Neural progenitor cell (in vitro differentiated cells): Measurements from ENCODE around the gene HAS3. TPM values are rescaled to one million over a fixed set of nuclear protein-coding genes. Genes with fewer than 3 reads are reported as not detected.

Experiments used
- DNase-seq: peaks from one replicate; pipeline ENCODE4 v3.0.0-alpha.2; 2016; ENCODE audit warnings: low spot score
- H2AFZ ChIP-seq: fragments of 200-600 bp; sonication (generic); replicated peaks from 2 replicates; pipeline ENCODE4 v1.6.1; 2016; ENCODE audit warnings: antibody characterized with exemption
- H3F3A ChIP-seq: fragments of 200-600 bp; sonication (generic); 2 replicates; pipeline ENCODE4 v1.6.1; 2016; ENCODE audit warnings: antibody characterized with exemption, low read depth
- H3K27ac ChIP-seq: fragments of 200-600 bp; sonication (generic); 2 replicates; pipeline ENCODE4 v1.5.1; 2016; ENCODE audit warnings: mild to moderate bottlenecking
- H3K27me3 ChIP-seq: fragments of 200-600 bp; sonication (generic); 2 replicates; pipeline ENCODE4 v1.6.1; 2016; ENCODE audit warnings: mild to moderate bottlenecking, moderate library complexity
- H3K36me3 ChIP-seq: fragments of 200-600 bp; sonication (generic); 2 replicates; pipeline ENCODE4 v1.5.1; 2016
- H3K4me1 ChIP-seq: fragments of 200-600 bp; sonication (generic); 2 replicates; pipeline ENCODE4 v1.6.1; 2016; ENCODE audit warnings: mixed run types
- H3K4me2 ChIP-seq: fragments of 200-600 bp; sonication (generic); 2 replicates; pipeline ENCODE4 v1.6.1; 2016
- H3K4me3 ChIP-seq: fragments of 200-600 bp; sonication (generic); 2 replicates; pipeline ENCODE4 v1.5.1; 2016
- H3K79me2 ChIP-seq: fragments of 200-600 bp; sonication (generic); 2 replicates; pipeline ENCODE4 v1.6.1; 2016; ENCODE audit warnings: low read depth
- H3K9ac ChIP-seq: fragments of 200-600 bp; sonication (generic); 2 replicates; pipeline ENCODE4 v1.6.1; 2016
- H3K9me3 ChIP-seq: fragments of 200-600 bp; sonication (generic); 2 replicates; pipeline ENCODE4 v1.5.1; 2016; ENCODE audit warnings: low read depth
- H4K20me1 ChIP-seq: fragments of 200-600 bp; sonication (generic); 2 replicates; pipeline ENCODE4 v1.6.1; 2016; ENCODE audit warnings: low read depth
- H3K27ac Mint-ChIP-seq: 3 replicates; pipeline ENCODE4 v1.8.0; 2021; ENCODE audit warnings: mixed read lengths
- H3K27me3 Mint-ChIP-seq: 2 replicates; pipeline ENCODE4 v1.8.0; 2022; ENCODE audit warnings: low read depth, mild to moderate bottlenecking, inconsistent platforms, moderate library complexity, mixed read lengths; ENCODE audit not compliant: insufficient read depth
- H3K36me3 Mint-ChIP-seq: 3 replicates; pipeline ENCODE4 v1.8.0; 2021; ENCODE audit warnings: mixed read lengths
- H3K4me1 Mint-ChIP-seq: 3 replicates; pipeline ENCODE4 v1.8.0; 2021; ENCODE audit warnings: mixed read lengths
- H3K4me3 Mint-ChIP-seq: 3 replicates; pipeline ENCODE4 v1.8.0; 2021; ENCODE audit warnings: mild to moderate bottlenecking, moderate library complexity, mixed read lengths
- H3K9me3 Mint-ChIP-seq: 3 replicates; pipeline ENCODE4 v1.8.0; 2020; ENCODE audit warnings: mixed read lengths
- EZH2 ChIP-seq: fragments of 200-600 bp; sonication (generic); IDR thresholded peaks from 2 replicates; pipeline ENCODE4 v1.6.1; 2017; ENCODE audit warnings: antibody characterized with exemption, mild to moderate bottlenecking, moderate library complexity
- EZH2phosphoT487 ChIP-seq: fragments of 200-600 bp; sonication (generic); IDR thresholded peaks from 2 replicates; pipeline ENCODE4 v1.6.1; 2017; ENCODE audit warnings: antibody characterized with exemption
- total RNA-seq: library from RNA; depleted of rRNA; stranded (reverse); fragments of >200 nt; gene quantifications from 2 replicates; pipeline ENCODE4 v1.2.3, GENCODE V29; 2015; ENCODE audit warnings: low replicate concordance
- TF ChIP-seq, protein P1 (sequence below): fragments of 200-600 bp; sonication (generic); IDR thresholded peaks from 2 replicates; pipeline ENCODE4 v1.5.1; 2017; ENCODE audit warnings: antibody characterized with exemption, mild to moderate bottlenecking

HAS3 gene
- total RNA-seq, 1 donor from 2014 or later, result 2.5 TPM

DNA sequence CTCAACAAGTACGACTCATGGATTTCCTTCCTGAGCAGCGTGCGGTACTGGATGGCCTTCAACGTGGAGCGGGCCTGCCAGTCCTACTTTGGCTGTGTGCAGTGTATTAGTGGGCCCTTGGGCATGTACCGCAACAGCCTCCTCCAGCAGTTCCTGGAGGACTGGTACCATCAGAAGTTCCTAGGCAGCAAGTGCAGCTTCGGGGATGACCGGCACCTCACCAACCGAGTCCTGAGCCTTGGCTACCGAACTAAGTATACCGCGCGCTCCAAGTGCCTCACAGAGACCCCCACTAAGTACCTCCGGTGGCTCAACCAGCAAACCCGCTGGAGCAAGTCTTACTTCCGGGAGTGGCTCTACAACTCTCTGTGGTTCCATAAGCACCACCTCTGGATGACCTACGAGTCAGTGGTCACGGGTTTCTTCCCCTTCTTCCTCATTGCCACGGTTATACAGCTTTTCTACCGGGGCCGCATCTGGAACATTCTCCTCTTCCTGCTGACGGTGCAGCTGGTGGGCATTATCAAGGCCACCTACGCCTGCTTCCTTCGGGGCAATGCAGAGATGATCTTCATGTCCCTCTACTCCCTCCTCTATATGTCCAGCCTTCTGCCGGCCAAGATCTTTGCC is 9.0 kb downstream of the HAS3 start:
- peaks cover 4% of the 10 kb centered on the region for H3F3A ChIP-seq
- TF ChIP-seq EZH2 (no peak), EZH2phosphoT487 (no peak)
- TF ChIP-seq, protein P1, sequence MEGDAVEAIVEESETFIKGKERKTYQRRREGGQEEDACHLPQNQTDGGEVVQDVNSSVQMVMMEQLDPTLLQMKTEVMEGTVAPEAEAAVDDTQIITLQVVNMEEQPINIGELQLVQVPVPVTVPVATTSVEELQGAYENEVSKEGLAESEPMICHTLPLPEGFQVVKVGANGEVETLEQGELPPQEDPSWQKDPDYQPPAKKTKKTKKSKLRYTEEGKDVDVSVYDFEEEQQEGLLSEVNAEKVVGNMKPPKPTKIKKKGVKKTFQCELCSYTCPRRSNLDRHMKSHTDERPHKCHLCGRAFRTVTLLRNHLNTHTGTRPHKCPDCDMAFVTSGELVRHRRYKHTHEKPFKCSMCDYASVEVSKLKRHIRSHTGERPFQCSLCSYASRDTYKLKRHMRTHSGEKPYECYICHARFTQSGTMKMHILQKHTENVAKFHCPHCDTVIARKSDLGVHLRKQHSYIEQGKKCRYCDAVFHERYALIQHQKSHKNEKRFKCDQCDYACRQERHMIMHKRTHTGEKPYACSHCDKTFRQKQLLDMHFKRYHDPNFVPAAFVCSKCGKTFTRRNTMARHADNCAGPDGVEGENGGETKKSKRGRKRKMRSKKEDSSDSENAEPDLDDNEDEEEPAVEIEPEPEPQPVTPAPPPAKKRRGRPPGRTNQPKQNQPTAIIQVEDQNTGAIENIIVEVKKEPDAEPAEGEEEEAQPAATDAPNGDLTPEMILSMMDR, result no peak
- Mint-ChIP-seq H3K4me3 (no peak overlapping the region), H3K36me3 (peaks cover 29% of the 10 kb centered on the region), H3K27me3 (peaks cover 3% of the 10 kb centered on the region), H3K4me1 (peaks cover 6% of the 10 kb centered on the region), H3K9me3 (no peaks in the 10 kb centered on the region), H3K27ac (peak overlapping the region; percentile 38)
- no peak overlapping the region for H2AFZ ChIP-seq
- H3K4me2 ChIP-seq, result no peak overlapping the region
- no peak overlapping the region for H3K27ac ChIP-seq
- no peaks in the 10 kb centered on the region for H3K36me3 ChIP-seq
- no peaks in the 10 kb centered on the region for H3K27me3 ChIP-seq
- H3K9ac ChIP-seq, result no peak overlapping the region
- peaks cover 48% of the 10 kb centered on the region for H4K20me1 ChIP-seq
- H3K9me3 ChIP-seq, result no peaks in the 10 kb centered on the region
- no peak for DNase-seq
- no peaks in the 10 kb centered on the region for H3K4me1 ChIP-seq
- peaks cover 4% of the 10 kb centered on the region for H3K79me2 ChIP-seq
- no peak overlapping the region for H3K4me3 ChIP-seq

DNA sequence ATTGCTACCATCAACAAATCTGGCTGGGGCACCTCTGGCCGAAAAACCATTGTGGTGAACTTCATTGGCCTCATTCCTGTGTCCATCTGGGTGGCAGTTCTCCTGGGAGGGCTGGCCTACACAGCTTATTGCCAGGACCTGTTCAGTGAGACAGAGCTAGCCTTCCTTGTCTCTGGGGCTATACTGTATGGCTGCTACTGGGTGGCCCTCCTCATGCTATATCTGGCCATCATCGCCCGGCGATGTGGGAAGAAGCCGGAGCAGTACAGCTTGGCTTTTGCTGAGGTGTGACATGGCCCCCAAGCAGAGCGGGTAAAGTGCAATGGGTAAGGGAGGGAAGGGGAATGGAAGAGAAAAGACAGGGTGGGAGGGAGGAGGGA is 9.5 kb downstream of the HAS3 start:
- Histone ChIP-seq H3K4me1 (no peaks in the 10 kb centered on the region), H3K27ac (no peak overlapping the region), H3K4me3 (no peak overlapping the region), H4K20me1 (peaks cover 48% of the 10 kb centered on the region), H3K9ac (no peak overlapping the region), H2AFZ (no peak overlapping the region), H3K27me3 (no peaks in the 10 kb centered on the region), H3F3A (peaks cover 4% of the 10 kb centered on the region), H3K79me2 (peaks cover 4% of the 10 kb centered on the region), H3K36me3 (no peaks in the 10 kb centered on the region), H3K9me3 (no peaks in the 10 kb centered on the region), H3K4me2 (no peak overlapping the region)
- Mint-ChIP-seq H3K4me3 (no peak overlapping the region), H3K4me1 (peaks cover 3% of the 10 kb centered on the region), H3K36me3 (peaks cover 30% of the 10 kb centered on the region), H3K27me3 (peaks cover 3% of the 10 kb centered on the region), H3K27ac (no peak overlapping the region), H3K9me3 (no peaks in the 10 kb centered on the region)
- DNase-seq, result no peak
- TF ChIP-seq, protein P1, result no peak
- TF ChIP-seq EZH2phosphoT487, result no peak
- TF ChIP-seq EZH2, result no peak

DNA sequence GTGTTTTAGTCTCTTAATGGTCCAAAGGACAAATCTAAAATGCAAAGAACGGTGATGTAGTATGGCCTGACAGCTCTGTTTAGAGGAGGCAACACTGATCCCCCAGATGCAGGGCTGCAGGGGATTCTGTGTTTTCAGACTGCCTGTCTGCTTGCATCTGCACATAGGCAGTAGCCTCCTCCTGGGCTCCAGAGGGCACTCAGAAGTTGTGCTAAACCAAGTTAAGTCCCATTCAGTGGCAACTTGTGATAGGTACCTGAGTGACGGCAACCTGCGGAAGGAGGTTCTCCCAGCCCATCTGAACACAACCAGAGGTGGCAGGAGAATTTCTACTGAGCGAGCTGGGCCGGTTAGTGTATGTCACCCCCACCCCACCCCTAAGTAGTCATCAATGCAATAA is 9.9 kb downstream of the HAS3 start:
- Histone ChIP-seq H3K4me2 (no peak overlapping the region), H3K4me3 (no peak overlapping the region), H3K9ac (no peak overlapping the region), H3K4me1 (no peaks in the 10 kb centered on the region), H2AFZ (no peak overlapping the region), H4K20me1 (peaks cover 48% of the 10 kb centered on the region), H3K36me3 (no peaks in the 10 kb centered on the region), H3K27ac (no peak overlapping the region), H3K27me3 (no peaks in the 10 kb centered on the region), H3K9me3 (no peaks in the 10 kb centered on the region), H3K79me2 (peaks cover 4% of the 10 kb centered on the region), H3F3A (peaks cover 4% of the 10 kb centered on the region)
- H3K4me3 Mint-ChIP-seq, result no peak overlapping the region
- no peak overlapping the region for H3K27ac Mint-ChIP-seq
- no peaks in the 10 kb centered on the region for H3K9me3 Mint-ChIP-seq
- H3K36me3 Mint-ChIP-seq, result peaks cover 33% of the 10 kb centered on the region
- DNase-seq, result no peak
- no peak for TF ChIP-seq EZH2phosphoT487
- no peak for TF ChIP-seq EZH2
- TF ChIP-seq, protein P1, result no peak
- H3K27me3 Mint-ChIP-seq, result peaks cover 3% of the 10 kb centered on the region
- peaks cover 3% of the 10 kb centered on the region for H3K4me1 Mint-ChIP-seq
